Hepatocyte (in vitro differentiated cells): ENCODE results near the gene DNAJA3. TPM values are rescaled to one million over a fixed set of nuclear protein-coding genes. Genes with fewer than 3 reads are reported as not detected.
A peak's percentile ranks its signal among the peaks of the same experiment; 100 is the strongest.

Source experiments
- DNase-seq: peaks from one replicate; pipeline ENCODE4 v3.0.0-alpha.2; 2016; ENCODE audit warnings: low spot score
- H2AFZ ChIP-seq: fragments of 200-600 bp; sonication (generic); 2 replicates; pipeline ENCODE4 v1.6.0; 2016; ENCODE audit warnings: antibody characterized with exemption, mild to moderate bottlenecking
- H3K27ac ChIP-seq: fragments of 200-600 bp; sonication (generic); 2 replicates; pipeline ENCODE4 v1.5.1; 2016; ENCODE audit warnings: mild to moderate bottlenecking
- H3K27me3 ChIP-seq: fragments of 200-600 bp; sonication (generic); 2 replicates; pipeline ENCODE4 v1.6.1; 2016
- H3K36me3 ChIP-seq: fragments of 200-600 bp; sonication (generic); replicated peaks from 2 replicates; pipeline ENCODE4 v1.5.1; 2016; ENCODE audit warnings: low read depth; ENCODE audit not compliant: insufficient read depth
- H3K4me1 ChIP-seq: fragments of 200-600 bp; sonication (generic); 2 replicates; pipeline ENCODE4 v1.5.1; 2016; ENCODE audit warnings: mild to moderate bottlenecking, moderate library complexity; ENCODE audit not compliant: insufficient read depth
- H3K4me2 ChIP-seq: fragments of 200-600 bp; sonication (generic); 2 replicates; pipeline ENCODE4 v1.6.0; 2016
- H3K4me3 ChIP-seq: fragments of 200-600 bp; sonication (generic); 2 replicates; pipeline ENCODE4 v1.5.1; 2016; ENCODE audit warnings: mild to moderate bottlenecking
- H3K79me2 ChIP-seq: fragments of 200-600 bp; sonication (generic); 2 replicates; pipeline ENCODE4 v1.6.0; 2017; ENCODE audit warnings: mild to moderate bottlenecking
- H3K9me2 ChIP-seq: fragments of 200-600 bp; sonication (generic); replicated peaks from 2 replicates; pipeline ENCODE4 v1.6.0; 2017; ENCODE audit warnings: mild to moderate bottlenecking; ENCODE audit not compliant: insufficient read depth
- H3K9me3 ChIP-seq: fragments of 200-600 bp; sonication (generic); 2 replicates; pipeline ENCODE4 v1.5.1; 2016; ENCODE audit warnings: low read depth, mild to moderate bottlenecking
- H4K20me1 ChIP-seq: fragments of 200-600 bp; sonication (generic); 2 replicates; pipeline ENCODE4 v1.6.0; 2016; ENCODE audit warnings: mild to moderate bottlenecking; ENCODE audit not compliant: insufficient read depth, poor library complexity, severe bottlenecking
- CTCF ChIP-seq: fragments of 200-600 bp; sonication (generic); IDR thresholded peaks from 2 replicates; pipeline ENCODE4 v1.5.1; 2016; ENCODE audit warnings: antibody characterized with exemption, mild to moderate bottlenecking; ENCODE audit not compliant: poor library complexity
- EZH2 ChIP-seq: fragments of 200-600 bp; sonication (generic); IDR thresholded peaks from 2 replicates; pipeline ENCODE4 v1.6.1; 2016; ENCODE audit warnings: antibody characterized with exemption, mild to moderate bottlenecking, borderline replicate concordance
- EZH2phosphoT487 ChIP-seq: fragments of 200-600 bp; sonication (generic); IDR thresholded peaks from one replicate; pipeline ENCODE4 v1.6.1; 2018; ENCODE audit warnings: antibody characterized with exemption, mild to moderate bottlenecking, low read depth, moderate library complexity; ENCODE audit not compliant: unreplicated experiment, severe bottlenecking
- WGBS: methylation state at CpG from one replicate; pipeline ENCODE4 v1.1.6; 2016; ENCODE audit warnings: low lambda C conversion rate; ENCODE audit errors: missing lambda C conversion rate; 5-methylcytosine and 5-hydroxymethylcytosine counted together
- polyA plus RNA-seq: library from polyadenylated mRNA; unstranded; fragments of >200 nt; fragmentation: Nextera tagmentation; extraction: Ambion mirVana; gene quantifications from 2 replicates; pipeline ENCODE4 v1.2.1, GENCODE V29; 2016
- total RNA-seq: library from RNA; depleted of rRNA; stranded (reverse); fragments of >200 nt; gene quantifications from 2 replicates; pipeline ENCODE4 v1.2.3, GENCODE V29; 2014

Gene DNAJA3
- total and polyA plus RNA-seq, 2 experiments from 2014 or later: 58.8 to 59.2 TPM

GRCh38 chr16:4412854-4413253, 12.8 kb upstream of the DNAJA3 start:
- Histone ChIP-seq H3K4me2 (no peak overlapping the region), H3K4me1 (peaks cover 7% of the 10 kb centered on the region), H2AFZ (no peak overlapping the region), H3K36me3 (no peaks in the 10 kb centered on the region), H3K79me2 (peaks cover 26% of the 10 kb centered on the region), H3K27ac (no peak overlapping the region), H4K20me1 (peaks cover 10% of the 10 kb centered on the region), H3K4me3 (no peak overlapping the region), H3K9me2 (no peaks in the 10 kb centered on the region), H3K27me3 (no peaks in the 10 kb centered on the region), H3K9me3 (no peaks in the 10 kb centered on the region)
- TF ChIP-seq EZH2phosphoT487 (no peak), EZH2 (no peak), CTCF (no peak)
- WGBS: 93% methylated on average over 4 of the region's 4 CpGs
- no peak for DNase-seq

GRCh38 chr16:4414187-4414917, 11.3 kb upstream of the DNAJA3 start:
- TF ChIP-seq EZH2 (no peak), CTCF (no peak), EZH2phosphoT487 (no peak)
- DNase-seq: no peak
- Histone ChIP-seq H3K9me3 (no peaks in the 10 kb centered on the region), H3K36me3 (no peaks in the 10 kb centered on the region), H3K27ac (no peak overlapping the region), H3K27me3 (no peaks in the 10 kb centered on the region), H3K9me2 (no peaks in the 10 kb centered on the region), H3K4me2 (peak overlapping the region; percentile 97), H4K20me1 (peaks cover 10% of the 10 kb centered on the region), H3K4me1 (peaks cover 7% of the 10 kb centered on the region), H3K79me2 (peaks cover 26% of the 10 kb centered on the region), H2AFZ (no peak overlapping the region), H3K4me3 (no peak overlapping the region)
- 83% methylated on average over 6 of the region's 7 CpGs for WGBS

GRCh38 chr16:4415538-4416199, 10.0 kb upstream of the DNAJA3 start:
- TF ChIP-seq EZH2phosphoT487 (no peak), EZH2 (no peak), CTCF (no peak)
- Histone ChIP-seq H3K9me2 (no peaks in the 10 kb centered on the region), H3K27me3 (no peaks in the 10 kb centered on the region), H3K4me3 (peak overlapping the region; percentile 88), H3K4me2 (peak overlapping the region; percentile 97), H3K27ac (peak overlapping the region; percentile 84), H3K9me3 (no peaks in the 10 kb centered on the region), H3K4me1 (peaks cover 7% of the 10 kb centered on the region), H3K36me3 (no peaks in the 10 kb centered on the region), H3K79me2 (peaks cover 26% of the 10 kb centered on the region), H2AFZ (peak overlapping the region; percentile 53), H4K20me1 (peaks cover 10% of the 10 kb centered on the region)
- peak; percentile 66 for DNase-seq
- 14% methylated on average over 21 of the region's 44 CpGs for WGBS
